HUES6 (cell line): ENCODE data around the gene EZR.
"Not testable (repeated sequence)": the region's sequence is repeated elsewhere in the genome, so short reads cannot be mapped to it uniquely, and the experiment has no call there.

Source experiments
- H3K27ac ChIP-seq: 2 replicates; pipeline ENCODE4 v1.7.0; 2013; ENCODE audit warnings: low read depth, mild to moderate bottlenecking, low read length, inconsistent platforms
- H3K27me3 ChIP-seq: 2 replicates; pipeline ENCODE4 v1.6.1; 2013; ENCODE audit warnings: low read length; ENCODE audit not compliant: control insufficient read depth, insufficient read depth
- H3K36me3 ChIP-seq: 2 replicates; pipeline ENCODE4 v1.6.1; 2013; ENCODE audit warnings: low read length; ENCODE audit not compliant: control insufficient read depth, insufficient read depth
- H3K4me1 ChIP-seq: 2 replicates; pipeline ENCODE4 v1.6.1; 2013; ENCODE audit warnings: low read length; ENCODE audit not compliant: control insufficient read depth, insufficient read depth
- H3K4me3 ChIP-seq: 2 replicates; pipeline ENCODE4 v1.5.1; 2013; ENCODE audit warnings: low read depth, low read length
- H3K9ac ChIP-seq: one replicate; pipeline ENCODE4 v1.6.1; 2013; ENCODE audit warnings: mild to moderate bottlenecking, low read length
- H3K9me3 ChIP-seq: 2 replicates; pipeline ENCODE4 v1.6.1; 2013; ENCODE audit warnings: low read depth, low read length; ENCODE audit not compliant: control insufficient read depth, insufficient read depth

EZR gene

GRCh38 chr6:158839796-158840195, 20.6 kb upstream of the EZR start:
- Histone ChIP-seq H3K27ac (no peak overlapping the region), H3K36me3 (no peaks in the 10 kb centered on the region), H3K4me1 (peaks cover 23% of the 10 kb centered on the region), H3K27me3 (no peaks in the 10 kb centered on the region), H3K4me3 (no peak overlapping the region), H3K9me3 (peaks cover 2% of the 10 kb centered on the region; the same call in 1 of the 2 replicates), H3K9ac (no peak overlapping the region)

- not testable (repeated sequence) for H3K9me3 ChIP-seq, H3K27me3 ChIP-seq, H3K4me3 ChIP-seq, H3K9ac ChIP-seq, H3K36me3 ChIP-seq, H3K27ac ChIP-seq
- H3K4me1 ChIP-seq: peaks cover 26% of the 10 kb centered on the region
Observed at GRCh38 chr6:158838790-158839189, 19.6 kb upstream of the EZR start.

GRCh38 chr6:158837684-158838625, 18.8 kb upstream of the EZR start:
- no peak overlapping the region for H3K4me3 ChIP-seq
- no peak overlapping the region for H3K9ac ChIP-seq
- H3K36me3 ChIP-seq: no peaks in the 10 kb centered on the region
- no peaks in the 10 kb centered on the region for H3K27me3 ChIP-seq
- H3K9me3 ChIP-seq: peaks cover 2% of the 10 kb centered on the region; the same call in 1 of the 2 replicates
- no peak overlapping the region for H3K27ac ChIP-seq
- H3K4me1 ChIP-seq: peaks cover 26% of the 10 kb centered on the region

- Histone ChIP-seq H3K4me1 (peaks cover 26% of the 10 kb centered on the region), H3K9me3 (peaks cover 2% of the 10 kb centered on the region; the same call in 1 of the 2 replicates), H3K27ac (no peak overlapping the region), H3K27me3 (no peaks in the 10 kb centered on the region), H3K36me3 (no peaks in the 10 kb centered on the region), H3K9ac (no peak overlapping the region), H3K4me3 (no peak overlapping the region)
Observed at GRCh38 chr6:158836625-158837311, 17.6 kb upstream of the EZR start.

- H3K36me3 ChIP-seq: no peaks in the 10 kb centered on the region
- peak overlapping the region; percentile 21 for H3K9ac ChIP-seq
- H3K9me3 ChIP-seq: peaks cover 2% of the 10 kb centered on the region; the same call in 1 of the 2 replicates
- no peaks in the 10 kb centered on the region for H3K27me3 ChIP-seq
- peak overlapping the region; percentile 35; the same call in 1 of the 2 replicates for H3K4me3 ChIP-seq
- no peak overlapping the region for H3K27ac ChIP-seq
- H3K4me1 ChIP-seq: peaks cover 26% of the 10 kb centered on the region
Observed at GRCh38 chr6:158835616-158836221, 16.6 kb upstream of the EZR start.

GRCh38 chr6:158834675-158835385, 15.7 kb upstream of the EZR start:
- H3K9ac ChIP-seq: no peak overlapping the region
- H3K4me1 ChIP-seq: peaks cover 27% of the 10 kb centered on the region
- H3K36me3 ChIP-seq: no peaks in the 10 kb centered on the region
- H3K4me3 ChIP-seq: no peak overlapping the region
- H3K27me3 ChIP-seq: no peaks in the 10 kb centered on the region
- H3K27ac ChIP-seq: no peak overlapping the region
- no peaks in the 10 kb centered on the region for H3K9me3 ChIP-seq

GRCh38 chr6:158832807-158833206, 13.6 kb upstream of the EZR start:
- not testable (repeated sequence) for H3K4me3 ChIP-seq, H3K9ac ChIP-seq, H3K9me3 ChIP-seq, H3K27ac ChIP-seq, H3K36me3 ChIP-seq, H3K27me3 ChIP-seq
- H3K4me1 ChIP-seq: peaks cover 25% of the 10 kb centered on the region

GRCh38 chr6:158832026-158832425, 12.9 kb upstream of the EZR start:
- Histone ChIP-seq H3K36me3 (no peaks in the 10 kb centered on the region), H3K4me3 (no peak overlapping the region), H3K27me3 (no peaks in the 10 kb centered on the region), H3K4me1 (peaks cover 25% of the 10 kb centered on the region), H3K9me3 (no peaks in the 10 kb centered on the region), H3K9ac (no peak overlapping the region), H3K27ac (no peak overlapping the region)

GRCh38 chr6:158831571-158831970, 12.4 kb upstream of the EZR start:
- Histone ChIP-seq H3K27me3 (no peaks in the 10 kb centered on the region), H3K36me3 (no peaks in the 10 kb centered on the region), H3K9me3 (no peaks in the 10 kb centered on the region), H3K9ac (no peak overlapping the region), H3K27ac (no peak overlapping the region), H3K4me1 (peaks cover 22% of the 10 kb centered on the region), H3K4me3 (no peak overlapping the region)

GRCh38 chr6:158830736-158831135, 11.6 kb upstream of the EZR start:
- Histone ChIP-seq H3K27me3 (no peaks in the 10 kb centered on the region), H3K27ac (no peak overlapping the region), H3K4me1 (peaks cover 18% of the 10 kb centered on the region), H3K36me3 (no peaks in the 10 kb centered on the region), H3K9me3 (no peaks in the 10 kb centered on the region), H3K9ac (no peak overlapping the region), H3K4me3 (no peak overlapping the region)
